HEK293T (cell line): ENCODE results near the gene PRPF6.

ENCODE experiments used
- ARNT ChIP-seq: fragments of 450-650 bp; IDR thresholded peaks from 2 replicates; pipeline ENCODE4 v1.6.1; 2017; ENCODE audit warnings: mild to moderate bottlenecking
- BHLHE40 ChIP-seq: fragments of 450-650 bp; IDR thresholded peaks from 2 replicates; pipeline ENCODE4 v1.6.1; 2016; ENCODE audit warnings: mild to moderate bottlenecking, moderate library complexity, borderline replicate concordance
- SUZ12 ChIP-seq: fragments of 450-650 bp; IDR thresholded peaks from 2 replicates; pipeline ENCODE4 v1.6.1; 2016; ENCODE audit warnings: mild to moderate bottlenecking

DNA sequence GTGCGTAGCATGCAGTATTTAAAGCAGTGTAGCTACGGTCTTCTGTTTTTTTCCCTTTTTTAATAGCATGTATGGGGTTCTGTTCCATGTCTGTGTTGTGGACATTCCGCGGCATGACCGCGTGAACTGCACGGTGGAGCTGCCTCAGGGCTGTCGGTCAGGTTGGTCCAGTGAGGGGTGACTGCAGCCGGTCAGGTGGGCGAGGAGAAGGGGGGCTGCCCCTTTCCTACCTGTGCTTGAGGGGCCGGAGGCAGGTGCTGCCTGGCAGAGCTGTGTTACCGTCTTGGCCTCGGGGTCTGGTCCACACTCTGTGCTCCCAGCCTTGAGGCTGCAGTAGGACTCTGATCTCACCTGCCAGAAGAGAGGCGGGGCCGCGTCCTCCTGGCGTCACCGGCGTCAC lies 49.2 kb upstream of the PRPF6 start:
- no peak for TF ChIP-seq SUZ12
- no peak for TF ChIP-seq BHLHE40
- no peak for TF ChIP-seq ARNT
